ENCODE data around the gene PTMA.

DNA sequence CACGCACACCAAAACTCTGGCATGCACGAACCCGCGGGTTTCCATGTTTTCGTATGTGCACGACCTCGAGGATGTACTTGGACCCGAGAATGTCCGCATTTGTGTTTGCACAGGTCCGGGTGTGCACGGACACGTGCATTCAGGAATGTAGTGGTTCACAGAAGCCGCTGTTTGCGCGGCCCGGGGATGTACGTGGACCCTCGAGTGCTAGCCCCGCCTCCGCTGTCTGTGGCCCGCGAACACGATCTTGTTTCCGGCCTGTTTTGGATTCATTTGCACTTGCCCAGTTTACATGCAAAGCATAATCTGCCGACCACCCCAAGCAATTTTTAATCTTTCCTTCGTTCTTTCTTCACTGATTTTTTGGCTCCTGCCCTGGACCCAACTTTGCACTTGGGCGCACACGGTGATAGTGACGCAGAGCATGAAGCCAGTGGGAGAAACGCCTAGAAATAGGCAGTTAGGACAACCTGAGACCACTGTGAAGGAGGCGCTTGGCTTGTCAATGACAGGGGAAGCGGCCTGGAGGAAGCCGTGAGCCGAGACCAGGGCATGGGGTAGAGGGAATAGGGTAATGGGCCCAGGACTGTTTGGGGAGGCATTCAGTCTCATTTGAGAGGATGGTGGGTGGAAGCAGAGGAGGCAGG, 45.4 kb upstream of the PTMA start:
- no peak for TF ChIP-seq MAZ (IDR thresholded peaks at IDR 0.05; ENCODE audit: borderline replicate concordance, low read depth, low read length)
- no peak for TF ChIP-seq POLR2A (IDR thresholded peaks at IDR 0.05; ENCODE audit: low read depth, low read length)
- TF ChIP-seq, protein P1, sequence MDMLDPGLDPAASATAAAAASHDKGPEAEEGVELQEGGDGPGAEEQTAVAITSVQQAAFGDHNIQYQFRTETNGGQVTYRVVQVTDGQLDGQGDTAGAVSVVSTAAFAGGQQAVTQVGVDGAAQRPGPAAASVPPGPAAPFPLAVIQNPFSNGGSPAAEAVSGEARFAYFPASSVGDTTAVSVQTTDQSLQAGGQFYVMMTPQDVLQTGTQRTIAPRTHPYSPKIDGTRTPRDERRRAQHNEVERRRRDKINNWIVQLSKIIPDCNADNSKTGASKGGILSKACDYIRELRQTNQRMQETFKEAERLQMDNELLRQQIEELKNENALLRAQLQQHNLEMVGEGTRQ (IDR thresholded peaks at IDR 0.05; ENCODE audit: low read depth, low read length) = no peak
- no peak for TF ChIP-seq RFX5 (IDR thresholded peaks at IDR 0.05; ENCODE audit: low read depth, low read length)
- TF ChIP-seq, protein P2, sequence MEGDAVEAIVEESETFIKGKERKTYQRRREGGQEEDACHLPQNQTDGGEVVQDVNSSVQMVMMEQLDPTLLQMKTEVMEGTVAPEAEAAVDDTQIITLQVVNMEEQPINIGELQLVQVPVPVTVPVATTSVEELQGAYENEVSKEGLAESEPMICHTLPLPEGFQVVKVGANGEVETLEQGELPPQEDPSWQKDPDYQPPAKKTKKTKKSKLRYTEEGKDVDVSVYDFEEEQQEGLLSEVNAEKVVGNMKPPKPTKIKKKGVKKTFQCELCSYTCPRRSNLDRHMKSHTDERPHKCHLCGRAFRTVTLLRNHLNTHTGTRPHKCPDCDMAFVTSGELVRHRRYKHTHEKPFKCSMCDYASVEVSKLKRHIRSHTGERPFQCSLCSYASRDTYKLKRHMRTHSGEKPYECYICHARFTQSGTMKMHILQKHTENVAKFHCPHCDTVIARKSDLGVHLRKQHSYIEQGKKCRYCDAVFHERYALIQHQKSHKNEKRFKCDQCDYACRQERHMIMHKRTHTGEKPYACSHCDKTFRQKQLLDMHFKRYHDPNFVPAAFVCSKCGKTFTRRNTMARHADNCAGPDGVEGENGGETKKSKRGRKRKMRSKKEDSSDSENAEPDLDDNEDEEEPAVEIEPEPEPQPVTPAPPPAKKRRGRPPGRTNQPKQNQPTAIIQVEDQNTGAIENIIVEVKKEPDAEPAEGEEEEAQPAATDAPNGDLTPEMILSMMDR (conservative IDR thresholded peaks at IDR 0.05; ENCODE audit: low read depth, low read length) = no peak
- no peak for TF ChIP-seq RAD21 (IDR thresholded peaks at IDR 0.05; ENCODE audit: low read length)
- TF ChIP-seq FOS (IDR thresholded peaks at IDR 0.05; ENCODE audit: low read depth, low read length) = no peak
- TF ChIP-seq, protein P3, sequence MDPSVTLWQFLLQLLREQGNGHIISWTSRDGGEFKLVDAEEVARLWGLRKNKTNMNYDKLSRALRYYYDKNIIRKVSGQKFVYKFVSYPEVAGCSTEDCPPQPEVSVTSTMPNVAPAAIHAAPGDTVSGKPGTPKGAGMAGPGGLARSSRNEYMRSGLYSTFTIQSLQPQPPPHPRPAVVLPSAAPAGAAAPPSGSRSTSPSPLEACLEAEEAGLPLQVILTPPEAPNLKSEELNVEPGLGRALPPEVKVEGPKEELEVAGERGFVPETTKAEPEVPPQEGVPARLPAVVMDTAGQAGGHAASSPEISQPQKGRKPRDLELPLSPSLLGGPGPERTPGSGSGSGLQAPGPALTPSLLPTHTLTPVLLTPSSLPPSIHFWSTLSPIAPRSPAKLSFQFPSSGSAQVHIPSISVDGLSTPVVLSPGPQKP (IDR thresholded peaks at IDR 0.05; ENCODE audit: borderline replicate concordance, low read depth, low read length) = no peak
- TF ChIP-seq RCOR1 (IDR thresholded peaks at IDR 0.05; ENCODE audit: insufficient replicate concordance, low read length) = no peak
- no peak for TF ChIP-seq SMC3 (IDR thresholded peaks at IDR 0.05; ENCODE audit: low read depth, low read length)
- TF ChIP-seq CEBPB (IDR thresholded peaks at IDR 0.05; ENCODE audit: low read depth, low read length) = no peak
- no peak for TF ChIP-seq MXI1 (IDR thresholded peaks at IDR 0.05; ENCODE audit: borderline replicate concordance, low read depth, low read length)
- TF ChIP-seq MAFK (IDR thresholded peaks at IDR 0.05; ENCODE audit: low read depth, low read length) = no peak
- no peak for TF ChIP-seq CHD1 (IDR thresholded peaks at IDR 0.05; ENCODE audit: low read depth, low read length)

Measured in IMR-90 (cell line).